Vein endothelial cell (primary cell): ENCODE results near the gene RPS28. TPM values are rescaled to one million over a fixed set of nuclear protein-coding genes. Genes with fewer than 3 reads are reported as not detected.

Source experiments
- total RNA-seq: library from RNA; depleted of rRNA; stranded (reverse); fragments of >200 nt; gene quantifications from 2 replicates; pipeline ENCODE4 v1.2.3, GENCODE V29; 2012

The RPS28 gene
- total RNA-seq: 117 and 237 TPM in 2 replicates

GRCh38 chr19:8321067-8321985, at the start of gene RPS28, which contains the start of gene NDUFA7:
TSS of gene RPS28 (plus strand) at chr19:8321496. CDS start at chr19:8321531, 35 bp downstream.
TSS of gene NDUFA7 (minus strand) at chr19:8321375. CDS start at chr19:8321358, 17 bp downstream.

GRCh38 chr19:8307965-8308866, 13.1 kb upstream of the RPS28 start, which contains the start of gene CD320:
TSS of gene CD320 (minus strand) at chr19:8308358. CDS start at chr19:8308290, 68 bp downstream.

GRCh38 chr19:8342684-8343482, 21.6 kb downstream of the RPS28 start, which contains the start of gene KANK3:
TSS of gene KANK3 (minus strand) at chr19:8343262. CDS start at chr19:8337828, 5,434 bp downstream.

GRCh38 chr19:8363803-8364771, 42.8 kb downstream of the RPS28 start, which contains the start of gene ANGPTL4:
TSS of gene ANGPTL4 (plus strand) at chr19:8364155. CDS start at chr19:8364322, 167 bp downstream.

Other genes starting within 250 kb of the RPS28 start
- gene FBN3, start 171.9 kb upstream of the RPS28 start, total RNA-seq: not detected in 2 replicates
- 6.2 and 8.0 TPM in 2 replicates for gene CERS4, start 112.1 kb upstream of the RPS28 start, total RNA-seq
- 60.1 and 66.3 TPM in 2 replicates for gene CD320, start 13.1 kb upstream of the RPS28 start, total RNA-seq
- gene NDUFA7, start 121 bp upstream of the RPS28 start, total RNA-seq: 36.6 and 43.3 TPM in 2 replicates
- 31.8 and 76.4 TPM in 2 replicates for gene KANK3, start 21.8 kb downstream of the RPS28 start, total RNA-seq
- gene ANGPTL4, start 42.7 kb downstream of the RPS28 start, total RNA-seq: 11.7 and 94.7 TPM in 2 replicates
- gene RAB11B, start 68.9 kb downstream of the RPS28 start, total RNA-seq: 29.2 and 38.9 TPM in 2 replicates
- 163 and 207 TPM in 2 replicates for gene MARCHF2, start 91.8 kb downstream of the RPS28 start, total RNA-seq
- 45.4 and 68.0 TPM in 2 replicates for gene HNRNPM, start 123.5 kb downstream of the RPS28 start, total RNA-seq
- gene PRAM1, start 181.1 kb downstream of the RPS28 start, total RNA-seq: not detected in 2 replicates
- 3.9 and 4.9 TPM in 2 replicates for gene ZNF414, start 192.7 kb downstream of the RPS28 start, total RNA-seq